Measurements from ENCODE around the gene DUSP7.

DNA sequence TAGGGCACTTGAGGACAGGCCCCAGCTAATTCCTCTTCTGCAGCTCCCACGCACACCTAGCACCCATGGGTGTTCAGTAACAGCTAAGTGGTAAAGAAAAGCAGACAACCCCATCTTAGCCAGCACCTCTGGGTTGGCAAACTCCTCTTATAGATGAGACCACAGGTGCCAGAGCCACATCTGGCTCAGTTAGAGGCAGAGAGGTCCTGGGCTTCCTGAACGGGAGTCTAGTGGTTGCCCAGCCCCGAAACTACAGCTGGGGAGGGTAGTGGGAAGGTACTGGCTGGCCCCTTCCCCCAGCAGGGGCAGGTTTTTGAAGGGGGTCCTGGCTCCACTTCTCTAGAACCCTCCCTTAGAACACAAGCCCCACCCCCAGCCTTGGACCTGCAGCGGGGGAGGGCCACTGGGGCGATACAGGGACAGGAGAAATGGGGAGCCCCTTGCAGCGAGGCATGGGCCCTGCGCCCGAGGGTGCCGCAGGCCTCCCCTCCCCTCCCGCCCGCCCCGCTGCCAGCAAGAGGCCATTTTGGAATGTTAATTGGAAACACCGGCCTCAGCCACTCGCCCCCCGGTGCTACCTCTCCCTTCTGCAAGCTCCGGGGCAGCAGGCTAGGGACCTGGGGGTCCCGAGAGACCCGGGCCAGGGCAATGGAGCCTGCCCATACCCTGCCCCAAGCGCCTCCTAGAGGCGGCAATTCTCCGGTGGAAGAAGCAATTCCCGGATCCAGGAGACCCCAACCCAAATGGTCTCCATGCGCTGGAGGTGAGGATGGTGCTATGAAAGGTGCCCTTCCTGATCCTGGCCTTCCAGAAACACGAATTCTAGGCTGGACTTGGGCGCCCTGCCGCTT is 1.5 kb downstream of the DUSP7 start:
- TF ChIP-seq, protein P1, sequence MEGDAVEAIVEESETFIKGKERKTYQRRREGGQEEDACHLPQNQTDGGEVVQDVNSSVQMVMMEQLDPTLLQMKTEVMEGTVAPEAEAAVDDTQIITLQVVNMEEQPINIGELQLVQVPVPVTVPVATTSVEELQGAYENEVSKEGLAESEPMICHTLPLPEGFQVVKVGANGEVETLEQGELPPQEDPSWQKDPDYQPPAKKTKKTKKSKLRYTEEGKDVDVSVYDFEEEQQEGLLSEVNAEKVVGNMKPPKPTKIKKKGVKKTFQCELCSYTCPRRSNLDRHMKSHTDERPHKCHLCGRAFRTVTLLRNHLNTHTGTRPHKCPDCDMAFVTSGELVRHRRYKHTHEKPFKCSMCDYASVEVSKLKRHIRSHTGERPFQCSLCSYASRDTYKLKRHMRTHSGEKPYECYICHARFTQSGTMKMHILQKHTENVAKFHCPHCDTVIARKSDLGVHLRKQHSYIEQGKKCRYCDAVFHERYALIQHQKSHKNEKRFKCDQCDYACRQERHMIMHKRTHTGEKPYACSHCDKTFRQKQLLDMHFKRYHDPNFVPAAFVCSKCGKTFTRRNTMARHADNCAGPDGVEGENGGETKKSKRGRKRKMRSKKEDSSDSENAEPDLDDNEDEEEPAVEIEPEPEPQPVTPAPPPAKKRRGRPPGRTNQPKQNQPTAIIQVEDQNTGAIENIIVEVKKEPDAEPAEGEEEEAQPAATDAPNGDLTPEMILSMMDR (IDR thresholded peaks at IDR 0.05; ENCODE audit: insufficient read depth, low read depth, low read length) = peak; percentile 19
- no peak for TF ChIP-seq EZH2 (IDR thresholded peaks at IDR 0.05; ENCODE audit: insufficient read depth, low read length)
